HG02870 (cell line): Measurements from ENCODE around the gene SREBF2.
"Not testable (repeated sequence)": the region's sequence is repeated elsewhere in the genome, so short reads cannot be mapped to it uniquely, and the experiment has no call there.

Experiments used
- ATAC-seq: cut with Tn5 transposase; IDR thresholded peaks from one replicate; pipeline ENCODE4 v1.9.1; 2021; ENCODE audit warnings: mild to moderate bottlenecking, moderate library complexity; ENCODE audit not compliant: unreplicated experiment

SREBF2 gene

DNA sequence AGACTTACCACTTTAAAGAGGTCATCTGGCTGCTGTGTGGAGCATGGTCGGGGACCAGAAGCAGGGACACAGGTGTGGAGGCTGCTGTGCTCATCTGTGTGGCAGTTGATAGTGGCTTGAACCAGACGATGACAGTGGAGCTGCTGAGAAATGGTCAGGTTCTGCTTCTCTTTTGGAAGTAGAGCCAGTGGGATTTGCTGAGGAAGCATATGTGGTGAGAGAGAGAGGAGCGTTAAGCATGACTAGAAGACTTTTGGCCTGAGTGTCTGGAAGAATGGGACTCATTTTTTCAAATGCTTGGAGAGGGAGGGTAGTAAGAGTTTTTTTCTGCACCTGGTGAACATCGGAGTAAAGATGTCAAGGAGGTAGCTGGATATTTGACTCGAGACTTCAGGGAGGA is 12.5 kb upstream of the SREBF2 start:
- no peak for ATAC-seq

DNA sequence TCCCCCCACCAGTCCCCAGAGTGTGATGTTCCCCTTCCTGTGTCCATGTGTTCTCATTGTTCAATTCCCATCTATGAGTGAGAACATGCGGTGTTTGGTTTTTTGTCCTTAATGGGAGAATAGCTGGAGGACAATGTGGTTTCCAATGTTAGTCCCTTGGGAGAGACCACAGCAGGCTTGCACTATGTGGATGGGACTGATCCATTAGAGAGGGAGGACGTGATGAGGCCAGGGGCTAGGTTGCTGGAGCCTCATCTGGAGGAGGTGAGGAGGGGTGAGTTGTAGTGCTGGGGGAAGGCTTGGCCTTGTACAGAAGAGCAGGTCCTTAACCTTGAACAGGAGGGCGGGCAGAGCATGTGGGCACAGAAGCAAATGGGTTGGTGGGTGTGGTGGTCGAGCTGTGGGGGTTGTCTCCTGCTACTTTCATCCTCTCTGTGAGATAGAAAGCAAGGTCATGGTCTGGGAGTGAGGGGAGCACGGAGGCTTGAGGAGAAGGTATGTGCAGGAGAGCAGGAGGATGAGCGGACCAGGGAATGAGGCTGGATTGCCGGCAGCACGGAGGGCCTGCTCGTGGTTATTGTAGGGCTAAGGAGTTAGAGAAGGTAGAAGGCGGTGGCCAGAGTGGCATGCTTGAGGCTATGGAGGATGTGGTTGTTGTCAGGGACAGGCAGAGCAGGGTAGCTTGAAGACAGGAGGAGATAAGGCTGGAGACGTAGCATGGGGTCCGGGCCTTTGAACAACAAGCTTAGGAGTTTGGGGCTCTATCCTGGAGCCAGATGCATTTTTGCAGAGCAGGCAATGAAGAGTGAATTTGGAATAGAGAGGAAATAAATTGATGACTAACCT is 11.2 kb upstream of the SREBF2 start:
- no peak for ATAC-seq

DNA sequence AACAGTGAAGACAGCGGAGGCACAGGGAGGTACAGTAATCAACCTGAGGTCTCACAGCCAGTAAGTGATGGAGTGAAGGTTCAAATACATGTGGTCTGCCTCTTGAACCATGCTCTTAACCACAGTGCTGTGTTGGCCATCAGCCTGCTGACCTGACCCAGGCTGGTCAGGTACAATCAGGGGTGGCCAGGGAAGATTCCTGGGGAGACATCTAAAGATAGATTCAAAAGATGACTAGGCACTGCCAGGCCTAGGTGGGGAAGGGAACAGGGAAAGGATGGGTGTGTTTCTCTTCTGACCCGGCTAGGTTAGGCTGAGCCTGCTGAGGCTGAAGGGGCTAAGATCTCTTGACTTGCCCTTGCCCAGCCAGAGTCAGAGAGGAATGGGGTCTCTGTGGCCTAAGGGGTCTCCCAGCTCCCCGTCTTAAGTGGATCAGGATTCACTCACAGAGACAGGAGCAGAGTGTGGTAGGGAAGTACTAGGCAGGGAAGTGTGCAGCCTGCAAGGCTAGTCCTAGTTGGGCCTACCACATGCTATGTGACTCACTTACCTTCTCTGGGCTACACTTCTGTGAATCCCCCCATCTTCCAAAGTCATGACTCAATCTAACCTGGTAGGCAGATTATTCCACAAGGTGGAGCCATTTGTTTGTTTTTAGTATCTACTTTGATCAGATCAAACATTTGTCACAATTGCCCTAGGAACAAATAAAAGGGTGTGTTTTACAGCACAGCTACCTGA is 10.4 kb upstream of the SREBF2 start:
- no peak for ATAC-seq

DNA sequence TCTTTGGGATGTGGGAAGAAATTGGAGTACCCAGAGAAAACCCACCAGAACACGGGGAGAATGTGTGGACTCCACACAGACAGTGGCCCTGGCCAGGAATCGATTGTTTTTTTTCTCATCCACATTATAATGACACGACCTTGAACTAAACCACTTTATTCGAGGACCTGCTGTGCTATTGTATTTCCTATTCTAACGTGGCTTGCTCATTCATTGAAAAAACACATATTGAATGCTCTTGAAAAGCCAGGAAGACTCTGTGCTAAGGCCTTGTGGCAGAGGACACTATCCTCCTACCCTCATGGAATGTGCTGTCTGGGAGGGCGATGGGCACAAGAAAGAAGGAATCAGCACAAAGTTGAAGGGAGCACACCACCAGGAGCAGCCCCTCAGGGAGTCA is 9.1 kb upstream of the SREBF2 start:
- no peak for ATAC-seq

DNA sequence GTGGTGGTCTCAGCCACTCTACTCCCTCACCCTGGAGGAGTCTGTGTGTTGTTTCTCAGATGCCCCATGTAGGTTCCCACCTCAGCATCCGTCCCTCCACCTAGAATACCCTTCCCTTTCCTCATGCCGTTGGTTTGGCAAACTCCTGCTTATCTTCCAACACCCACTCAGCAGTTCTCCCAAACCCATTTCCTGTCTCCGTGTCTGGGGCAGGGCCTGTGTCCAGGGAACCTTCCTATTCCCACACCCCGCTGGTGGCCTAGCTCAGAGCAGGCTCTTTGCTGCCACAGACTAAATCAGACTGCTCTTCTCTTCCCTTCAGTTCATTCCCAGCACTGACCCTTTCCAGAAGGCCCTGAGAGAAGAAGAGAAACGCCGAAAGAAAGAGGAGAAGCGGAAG is 7.5 kb upstream of the SREBF2 start:
- no peak for ATAC-seq

DNA sequence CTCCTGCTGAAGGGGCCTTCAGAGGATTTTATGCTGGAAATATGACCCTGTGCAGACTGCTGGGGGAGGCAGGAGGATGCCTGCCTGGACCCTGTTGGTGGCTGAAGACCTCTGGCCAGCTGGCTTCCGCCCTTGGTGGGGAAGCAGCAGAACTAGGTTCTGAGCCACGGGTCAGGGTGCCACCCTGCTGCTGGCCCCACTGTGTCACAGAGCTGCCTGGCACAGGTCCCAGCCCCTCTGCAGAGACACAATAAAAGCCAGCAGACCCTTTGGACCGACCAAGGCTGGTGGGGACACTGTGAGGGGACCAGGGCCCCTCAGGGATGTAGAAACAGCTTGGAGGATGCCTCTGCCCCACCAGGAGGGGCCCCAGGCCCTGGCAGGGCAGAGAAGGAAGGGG is 6.9 kb upstream of the SREBF2 start:
- no peak for ATAC-seq

DNA sequence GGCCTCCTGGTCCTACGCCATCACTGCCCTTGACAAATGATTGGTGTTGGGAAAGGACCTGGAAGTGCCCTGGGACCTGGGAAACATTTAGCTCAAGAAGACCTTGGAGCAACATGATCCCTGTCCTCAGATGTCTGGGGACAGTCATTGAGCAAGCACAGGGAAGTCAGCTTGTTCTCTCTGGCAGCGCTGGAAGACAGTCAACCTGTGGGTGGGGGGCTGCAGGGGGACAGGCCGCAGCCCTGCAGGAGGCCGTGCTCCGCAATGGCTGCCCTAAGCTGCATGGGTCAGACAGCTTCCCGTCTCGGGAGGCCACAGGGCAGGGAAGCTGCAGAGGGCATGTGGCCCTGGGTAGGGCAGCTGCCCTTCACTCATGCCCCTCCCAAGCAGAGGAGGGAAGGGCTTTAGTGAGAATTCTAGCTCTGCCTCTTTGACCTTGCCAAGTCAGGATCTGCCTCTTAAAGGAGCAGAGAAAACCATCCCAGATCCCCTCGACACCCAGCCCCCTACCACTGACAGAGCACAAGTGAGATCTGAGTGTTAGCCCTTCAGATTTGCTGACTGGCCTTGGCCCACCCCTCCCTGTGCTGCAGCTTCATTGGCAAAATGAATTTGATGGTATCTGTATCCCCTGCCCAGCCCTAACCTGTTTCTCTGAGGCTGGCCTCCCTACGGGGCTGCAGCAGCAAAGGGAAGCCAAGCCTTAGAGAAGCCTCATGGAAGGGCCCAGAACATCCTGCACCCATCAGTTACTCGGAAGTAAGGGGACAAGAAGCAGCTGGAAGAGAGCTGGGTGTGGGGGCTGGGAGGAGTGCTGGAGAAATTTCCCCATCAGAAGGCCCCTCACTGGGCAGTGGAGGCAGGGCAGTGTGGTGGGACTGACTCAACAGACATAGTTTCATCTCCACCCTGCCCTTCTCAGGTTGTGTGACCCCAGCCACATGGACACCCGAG is 6.2 kb upstream of the SREBF2 start:
- no peak for ATAC-seq

DNA sequence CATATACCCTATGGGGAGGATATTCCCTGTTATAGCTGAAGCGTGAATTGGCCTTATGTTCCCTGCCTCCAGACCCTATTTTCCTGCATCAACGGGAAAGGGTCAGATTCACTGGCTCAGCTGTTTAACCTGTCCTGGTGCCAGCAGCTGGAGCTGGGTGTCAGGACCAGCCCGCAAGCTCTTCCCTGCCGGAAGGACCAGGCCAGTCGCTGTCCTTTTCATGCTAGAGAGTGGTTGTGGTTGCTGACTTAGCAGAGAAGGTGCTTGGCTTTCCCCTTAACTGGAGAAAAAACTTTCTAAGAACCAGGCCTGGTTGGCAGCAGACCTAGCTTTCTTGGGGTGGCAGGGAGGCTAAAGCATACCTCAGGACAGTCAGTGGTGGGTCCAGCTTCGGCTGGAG is 5.2 kb upstream of the SREBF2 start:
- no peak for ATAC-seq

DNA sequence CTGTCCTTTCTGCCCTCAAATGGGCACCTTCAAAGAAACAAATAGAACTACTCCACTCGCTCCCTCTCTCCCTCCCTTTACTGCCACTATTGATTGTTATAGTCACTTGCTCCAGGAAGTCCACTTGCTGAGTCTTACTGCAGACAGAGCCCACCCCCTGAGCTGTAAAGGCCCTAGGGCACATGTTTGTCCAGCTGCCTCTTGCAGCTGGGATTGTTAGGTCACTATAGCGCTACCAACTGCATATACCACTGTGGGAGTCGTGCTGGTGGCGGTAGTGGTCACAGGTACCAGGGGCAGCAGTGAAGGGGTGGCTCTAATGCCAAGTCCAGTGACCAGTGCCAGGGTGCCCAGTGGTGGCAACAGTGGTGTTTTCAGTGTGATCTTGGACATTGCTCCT is 4.4 kb upstream of the SREBF2 start:
- no peak for ATAC-seq

DNA sequence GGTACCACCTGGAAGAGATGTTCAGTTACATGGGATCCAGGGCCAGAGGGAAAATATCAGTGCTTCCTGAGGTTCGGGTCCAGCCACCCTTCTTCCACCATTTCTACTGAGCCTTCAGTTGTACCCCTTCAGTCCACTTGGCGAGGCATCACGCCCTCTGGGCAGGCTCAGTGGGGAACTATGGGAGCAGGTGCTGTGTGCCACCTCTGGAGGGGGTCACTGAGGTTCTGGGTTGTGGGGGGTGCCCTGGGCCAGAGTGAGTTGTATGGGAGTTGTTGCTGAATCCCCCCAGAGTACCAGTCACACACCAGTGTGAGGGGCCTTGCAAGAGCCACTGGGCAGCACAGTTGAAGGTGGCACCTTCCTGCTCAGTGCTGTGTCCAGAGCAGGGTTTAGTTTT is 2.7 kb upstream of the SREBF2 start:
- ATAC-seq = no peak

DNA sequence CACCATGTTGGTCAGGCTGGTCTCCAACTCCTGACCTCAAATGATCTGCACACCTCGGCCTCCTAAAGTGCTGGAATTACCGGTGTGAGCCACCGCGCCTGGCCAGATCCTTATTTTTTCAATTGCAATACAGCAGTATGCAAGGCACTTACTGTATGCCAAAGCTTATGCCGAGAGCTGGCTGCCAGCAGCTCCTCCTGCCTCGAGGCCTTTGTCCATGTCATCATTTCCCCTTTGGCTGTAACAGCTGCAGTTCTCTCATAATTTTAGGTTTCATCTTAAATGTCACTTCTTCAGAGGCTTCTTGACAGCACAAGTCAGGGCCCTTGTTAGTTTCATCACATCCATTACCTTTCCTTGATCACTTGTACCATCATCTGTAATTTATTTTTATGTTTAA is 1.5 kb upstream of the SREBF2 start:
- ATAC-seq = no peak

DNA sequence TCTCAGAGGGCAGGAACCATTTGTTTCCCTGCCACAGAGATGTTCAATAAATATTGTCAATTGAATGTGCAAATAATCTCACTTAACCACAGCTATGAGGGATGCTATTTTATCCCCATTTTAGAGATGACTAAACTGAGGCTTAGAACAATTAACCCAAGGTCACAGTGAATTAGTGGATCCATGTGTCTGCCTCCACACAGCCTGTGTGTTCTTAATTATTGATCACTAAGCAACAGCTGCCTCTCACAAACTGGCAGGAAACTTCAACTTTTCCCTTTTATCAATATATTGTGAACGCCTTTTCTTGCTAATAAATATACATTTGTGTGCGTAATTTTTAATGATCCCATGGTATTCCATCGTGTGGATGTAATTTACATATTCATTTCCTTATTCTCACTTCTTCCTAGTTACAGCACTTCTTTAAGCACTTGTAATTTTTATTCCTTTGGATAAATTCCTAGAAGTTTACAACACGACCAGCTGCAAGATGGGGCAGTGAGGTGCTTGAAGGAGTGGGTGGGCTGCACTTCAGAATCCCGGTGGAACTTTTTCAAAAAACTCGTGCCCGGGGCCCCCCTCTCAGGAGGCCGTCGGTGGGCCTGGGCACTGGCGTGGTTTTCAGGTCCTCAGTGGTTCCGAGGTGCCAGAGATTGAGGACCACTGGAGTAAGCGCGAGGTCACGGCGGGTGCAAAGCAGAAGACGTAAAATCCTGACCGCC is 915 bp upstream of the SREBF2 start:
- ATAC-seq = no peak

DNA sequence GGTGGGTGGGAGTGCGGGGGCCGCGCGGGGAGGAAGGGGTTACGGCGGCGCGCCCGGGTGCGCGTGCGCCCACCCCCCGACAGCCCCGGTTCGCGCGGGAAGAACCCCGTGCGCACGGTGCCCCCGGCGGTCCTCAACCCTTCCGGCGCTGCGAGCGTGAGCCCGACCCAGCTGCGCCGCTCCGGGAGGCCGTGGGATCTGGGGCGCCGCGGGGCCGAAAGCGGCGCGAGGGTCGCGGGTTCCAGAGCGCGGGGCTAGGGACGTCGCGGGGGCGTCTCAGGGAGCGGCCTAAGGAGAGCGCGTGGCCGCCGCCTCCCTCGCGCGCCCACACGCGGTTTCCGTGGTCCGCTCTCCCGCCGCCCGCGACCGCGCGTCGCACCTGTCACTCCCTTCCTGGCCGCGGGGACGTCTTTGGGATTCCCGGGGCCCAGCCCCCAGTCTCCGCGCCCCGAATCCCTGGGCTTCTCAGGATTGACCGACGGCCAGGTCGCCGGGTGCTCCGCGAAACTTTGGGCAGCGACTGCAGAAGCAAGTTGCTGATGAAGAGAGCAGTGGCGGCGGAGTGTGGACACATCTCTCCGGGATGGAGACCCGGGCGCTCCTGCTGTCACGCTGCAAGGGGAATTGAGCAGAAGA is 582 bp downstream of the SREBF2 start:
- ATAC-seq = no peak

DNA sequence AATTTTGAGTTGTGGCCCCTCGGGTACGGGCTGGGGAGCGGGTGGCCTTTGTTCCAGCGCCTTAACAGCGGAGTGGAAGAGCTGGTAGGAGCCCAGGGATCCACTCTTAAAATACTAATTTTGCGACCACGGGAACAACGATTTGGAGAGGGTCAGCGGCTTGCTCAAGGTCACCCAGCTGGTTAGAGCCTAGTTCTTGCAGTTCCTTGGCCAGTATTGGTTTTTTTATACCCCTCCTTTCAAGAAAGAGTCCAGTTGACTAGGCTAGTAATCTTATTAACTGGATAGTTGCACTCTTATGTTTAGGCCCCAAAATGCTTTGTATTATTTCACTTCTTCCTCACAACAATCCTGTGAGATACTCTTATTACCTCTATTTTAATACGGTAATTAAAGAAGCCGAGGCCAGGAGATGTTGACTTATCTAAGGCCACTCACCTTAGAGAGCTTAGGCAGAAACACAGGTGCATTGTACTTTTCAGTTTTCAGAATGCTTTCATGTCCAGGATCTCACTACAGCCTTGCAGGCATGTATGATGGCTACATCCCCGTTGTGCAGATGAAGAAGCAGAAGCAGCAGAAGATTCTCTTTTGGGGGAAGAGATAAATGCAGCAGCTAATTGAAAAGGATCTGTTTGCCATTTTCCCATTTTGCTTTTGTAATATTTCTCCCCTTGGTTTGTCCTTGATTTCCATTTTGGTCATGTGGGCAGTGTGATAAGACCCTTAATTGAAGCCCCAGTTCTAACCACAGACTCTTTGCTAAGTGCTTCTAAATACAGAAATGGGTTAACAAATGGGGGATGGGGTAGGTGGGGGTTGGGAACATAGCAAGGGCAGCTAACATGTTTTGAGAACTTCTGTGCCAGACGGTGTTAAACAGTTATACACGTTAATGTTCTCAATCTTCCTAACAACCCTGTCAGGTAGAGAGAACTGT is 1.4 kb downstream of the SREBF2 start:
- no peak for ATAC-seq

DNA sequence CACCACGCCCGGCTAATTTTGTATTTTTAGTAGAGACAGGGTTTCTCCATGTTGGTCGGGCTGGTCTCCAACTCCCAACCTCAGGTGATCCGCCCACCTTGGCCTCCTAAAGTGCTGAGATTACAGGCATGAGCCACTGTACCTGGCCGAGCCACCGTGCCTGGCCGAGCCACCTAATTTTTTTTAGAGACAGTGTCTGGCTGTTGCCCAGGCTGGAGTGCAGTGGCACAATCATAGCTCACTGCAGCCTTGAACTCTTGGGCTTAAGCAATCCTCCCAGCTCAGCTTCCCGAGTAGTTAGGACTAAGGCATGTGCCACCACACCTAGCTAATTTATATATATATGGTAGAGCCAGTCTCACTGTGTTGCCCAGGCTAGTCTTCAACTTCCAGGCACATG is 2.6 kb downstream of the SREBF2 start:
- not testable (repeated sequence) for ATAC-seq

DNA sequence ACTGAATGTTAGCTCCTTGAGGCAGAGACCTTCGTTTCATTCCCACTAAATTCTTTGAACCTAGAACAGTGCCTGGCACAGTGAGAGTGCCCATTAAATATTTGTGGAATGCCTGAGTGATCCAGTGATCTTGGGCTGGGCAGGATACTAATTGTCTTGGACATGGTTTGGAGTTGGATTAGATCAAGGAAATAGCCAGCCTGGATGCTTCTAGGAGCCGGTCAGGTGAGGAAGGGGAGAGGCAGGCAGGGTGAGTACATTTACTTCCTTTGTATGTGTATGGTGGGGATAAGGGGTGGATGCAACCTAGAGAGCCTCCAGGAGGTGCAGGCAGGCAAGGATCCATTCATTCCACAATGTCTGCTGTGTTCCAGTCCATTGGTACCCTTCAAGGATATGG is 3.6 kb downstream of the SREBF2 start:
- ATAC-seq = no peak

DNA sequence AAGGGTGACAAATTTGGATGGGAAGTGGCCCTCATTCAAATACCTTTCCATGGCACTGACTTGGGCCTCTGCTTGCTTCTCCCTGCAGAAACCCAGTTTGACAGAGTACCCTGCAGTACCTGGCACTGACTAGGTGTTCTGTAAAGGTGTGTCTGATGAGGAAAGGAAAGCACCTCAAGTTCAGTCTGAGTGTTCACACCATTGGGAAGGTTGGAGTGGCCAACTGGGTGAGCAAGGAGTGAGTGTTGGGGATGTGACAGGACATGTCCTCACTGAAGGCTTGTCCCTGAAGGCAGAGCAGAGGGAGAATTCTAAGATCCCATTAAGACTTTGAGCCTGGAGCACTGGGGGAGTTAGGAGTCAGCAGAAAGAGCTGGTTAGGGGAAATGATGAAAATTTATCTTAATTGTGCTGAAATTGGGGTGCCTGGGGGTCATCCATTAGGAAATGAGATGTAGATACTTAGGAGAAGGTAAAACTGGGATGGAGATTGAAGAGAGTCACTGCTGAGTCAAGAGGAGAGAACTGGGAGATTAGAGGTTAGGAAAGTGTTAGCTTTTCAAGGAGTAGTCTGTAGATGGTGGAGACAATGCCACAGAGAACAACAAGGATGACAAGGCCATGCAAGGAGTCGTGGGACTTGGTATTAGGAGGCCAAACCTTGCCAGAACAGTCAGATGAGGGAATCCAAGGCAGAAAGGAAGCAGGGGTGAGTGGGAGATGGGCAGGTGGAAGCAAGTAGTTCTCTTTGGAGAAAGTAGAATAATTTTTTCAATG is 6.1 kb downstream of the SREBF2 start:
- no peak for ATAC-seq

DNA sequence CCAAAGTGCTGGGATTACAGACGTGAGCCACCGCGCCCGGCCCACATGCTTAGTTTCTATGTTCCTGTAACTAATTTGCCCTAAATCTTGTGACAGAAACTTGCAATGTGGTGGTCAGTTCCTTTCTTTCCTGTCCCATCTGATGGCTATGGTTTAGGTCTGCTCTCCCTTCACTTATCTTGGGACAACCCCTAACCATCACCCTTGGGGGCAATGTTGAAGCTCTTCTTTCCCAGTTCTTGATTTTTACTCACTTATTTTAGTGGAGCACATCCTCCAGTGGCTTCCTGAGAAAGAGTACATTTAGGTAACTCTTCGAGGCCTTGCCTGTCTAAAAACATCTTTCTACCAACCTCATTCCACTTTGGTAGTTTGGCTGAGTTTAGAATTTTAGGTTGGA is 7.3 kb downstream of the SREBF2 start:
- ATAC-seq = no peak
